IMR-90 (cell line): ENCODE data around the gene CARD19. TPM values are rescaled to one million over a fixed set of nuclear protein-coding genes. Genes with fewer than 3 reads are reported as not detected.

Source experiments
- ATAC-seq: fragments of 200-7000 bp; cut with Tn5 transposase; 2 replicates; pipeline ENCODE4 v1.9.1; 2020; ENCODE audit warnings: low read depth, mild to moderate bottlenecking, moderate library complexity
- BruUV-seq: library from RNA; stranded (reverse); fragments of 400-500 nt; replicated peaks from 2 replicates; lab custom pipeline; 2021; lab: Mats Ljungman, UMichigan
- CTCF ChIA-PET: fragments of 300-600 bp; formaldehyde crosslinking; extraction: SDS; loops from one replicate; lab custom pipeline; 2021; ENCODE audit warnings: antibody characterized with exemption; lab: Yijun Ruan, JAX
- POLR2A ChIA-PET: fragments of 300-600 bp; sonication (Branson Sonifier 250); formaldehyde crosslinking; loops from one replicate; lab custom pipeline; 2022; ENCODE audit warnings: antibody characterized with exemption; ENCODE audit not compliant: unreplicated experiment; lab: Charles Lee
- DNase-seq: peaks from one replicate; pipeline ENCODE4 v3.0.0; 2013
- H2AFZ ChIP-seq: replicated peaks from 2 replicates; pipeline ENCODE3; 2013; ENCODE audit warnings: low read length, mild to moderate bottlenecking; ENCODE audit not compliant: poor library complexity
- H2AK5ac ChIP-seq: 2 replicates; pipeline ENCODE4 v1.6.1; 2013; ENCODE audit warnings: low read depth, low read length, inconsistent platforms
- H2AK9ac ChIP-seq: replicated peaks from 2 replicates; pipeline ENCODE3; 2013; ENCODE audit warnings: mild to moderate bottlenecking, low read depth, low read length, moderate library complexity; ENCODE audit not compliant: poor library complexity
- H2BK120ac ChIP-seq: 2 replicates; pipeline ENCODE4 v1.6.1; 2013; ENCODE audit warnings: low read depth, low read length, inconsistent platforms
- H2BK15ac ChIP-seq: 3 replicates; pipeline ENCODE4 v1.6.1; 2013; ENCODE audit warnings: low read depth, low read length, inconsistent platforms
- H2BK20ac ChIP-seq: 2 replicates; pipeline ENCODE4 v1.6.1; 2013; ENCODE audit warnings: low read depth, mild to moderate bottlenecking, inconsistent platforms, low read length, moderate library complexity
- H2BK5ac ChIP-seq: 2 replicates; pipeline ENCODE4 v1.6.1; 2013; ENCODE audit warnings: mild to moderate bottlenecking, low read depth, low read length, inconsistent platforms; ENCODE audit not compliant: poor library complexity, severe bottlenecking
- H3K14ac ChIP-seq: replicated peaks from 2 replicates; pipeline ENCODE4 v1.6.1; 2013; ENCODE audit warnings: low read depth, low read length, inconsistent platforms
- H3K18ac ChIP-seq: 2 replicates; pipeline ENCODE4 v1.6.1; 2013; ENCODE audit warnings: low read depth, low read length, control low read depth
- H3K23ac ChIP-seq: 2 replicates; pipeline ENCODE4 v1.6.1; 2013; ENCODE audit warnings: low read depth, low read length, inconsistent platforms
- H3K27ac ChIP-seq: 2 replicates; pipeline ENCODE4 v1.5.1; 2013; ENCODE audit warnings: mild to moderate bottlenecking, control low read depth, low read length; ENCODE audit not compliant: insufficient read depth
- H3K27me3 ChIP-seq: 2 replicates; pipeline ENCODE4 v1.6.1; 2013; ENCODE audit warnings: low read length; ENCODE audit not compliant: control insufficient read depth, insufficient read depth
- H3K36me3 ChIP-seq: 2 replicates; pipeline ENCODE4 v1.6.1; 2013; ENCODE audit warnings: low read length, mixed read lengths; ENCODE audit not compliant: control insufficient read depth, insufficient read depth
- H3K4ac ChIP-seq: 2 replicates; pipeline ENCODE4 v1.6.1; 2013; ENCODE audit warnings: low read depth, low read length, inconsistent platforms
- H3K4me1 ChIP-seq: 2 replicates; pipeline ENCODE4 v1.6.1; 2013; ENCODE audit warnings: low read length, mixed read lengths; ENCODE audit not compliant: control insufficient read depth, insufficient read depth
- H3K4me2 ChIP-seq: 2 replicates; pipeline ENCODE4 v1.6.1; 2013; ENCODE audit warnings: low read depth, mild to moderate bottlenecking, control low read depth, low read length, moderate library complexity
- H3K4me3 ChIP-seq: 2 replicates; pipeline ENCODE4 v1.5.1; 2013; ENCODE audit warnings: low read depth, mild to moderate bottlenecking, control low read depth, low read length, moderate library complexity; ENCODE audit not compliant: insufficient read depth
- H3K56ac ChIP-seq: 2 replicates; pipeline ENCODE4 v1.6.1; 2013; ENCODE audit warnings: low read length, inconsistent platforms; ENCODE audit not compliant: insufficient read depth; ENCODE audit errors: extremely low read depth
- H3K79me1 ChIP-seq, 2 experiments: 2 replicates each; pipeline ENCODE4 v1.6.1; 2013; ENCODE audit warnings: low read length in 2 of 2, inconsistent platforms in 1 of 2, low read depth in 1 of 2
- H3K9ac ChIP-seq: 2 replicates; pipeline ENCODE4 v1.6.1; 2013; ENCODE audit warnings: low read depth, low read length, control low read depth
- H3K9me1 ChIP-seq: 2 replicates; pipeline ENCODE4 v1.6.1; 2013; ENCODE audit warnings: low read length, inconsistent platforms; ENCODE audit not compliant: insufficient read depth
- H3K9me3 ChIP-seq: 2 replicates; pipeline ENCODE4 v1.6.1; 2013; ENCODE audit warnings: low read length; ENCODE audit not compliant: control insufficient read depth, insufficient read depth
- H4K20me1 ChIP-seq: 2 replicates; pipeline ENCODE4 v1.6.1; 2013; ENCODE audit warnings: low read length, inconsistent platforms; ENCODE audit not compliant: insufficient read depth
- H4K5ac ChIP-seq: 2 replicates; pipeline ENCODE4 v1.6.1; 2013; ENCODE audit warnings: mild to moderate bottlenecking, low read depth, low read length, control low read depth
- H4K8ac ChIP-seq, 2 experiments: 2 replicates each; pipeline ENCODE4 v1.6.1; 2013; ENCODE audit warnings: low read depth in 2 of 2, low read length in 2 of 2, control low read depth in 1 of 2, inconsistent platforms in 1 of 2
- H4K91ac ChIP-seq: 2 replicates; pipeline ENCODE4 v1.6.1; 2013; ENCODE audit warnings: low read depth, low read length, inconsistent platforms; ENCODE audit not compliant: insufficient read depth
- BHLHE40 ChIP-seq: fragments of 150-350 bp; IDR thresholded peaks from 2 replicates; pipeline ENCODE4 v1.6.1; 2016; ENCODE audit warnings: mild to moderate bottlenecking, low read depth, low read length
- WGBS, 2 experiments: methylation state at CpG; one replicate each; pipeline versions ENCODE4 v1.1.5 to v1.1.7; 2013; ENCODE audit warnings: missing lambda C conversion rate in 2 of 2; ENCODE audit not compliant: insufficient read length in 1 of 2; ENCODE audit errors: extremely low coverage in 2 of 2; 5-methylcytosine and 5-hydroxymethylcytosine counted together
- dilution Hi-C: fragments of 300-500 bp; cut with HindIII; formaldehyde crosslinking; loops from one replicate; pipeline ENCODE4 v1.14.3; 2018; ENCODE audit warnings: low sequenced_read_pairs; ENCODE audit not compliant: unreplicated experiment
- in situ Hi-C: fragments of 300-500 bp; cut with MboI; formaldehyde crosslinking; loops from 3 replicates; pipeline ENCODE4 v1.14.3; 2019; ENCODE audit warnings: low sequenced_read_pairs, inconsistent platforms, mixed read lengths
- intact Hi-C: fragments of 100-400 bp; cut with micrococcal nuclease; formaldehyde crosslinking; loops from 2 replicates; pipeline ENCODE4 v1.10.0; 2022
- polyA plus RNA-seq, 3 experiments: library from polyadenylated mRNA; depleted of rRNA; stranded (reverse); fragments of >200 nt; gene quantifications; 2 replicates each; pipeline ENCODE4 v1.2.3, GENCODE V29; 2012; ENCODE audit warnings: low replicate concordance in 1 of 3
- total RNA-seq: library from RNA; depleted of rRNA; stranded (reverse); fragments of >200 nt; gene quantifications from 2 replicates; pipeline ENCODE4 v1.2.3, GENCODE V29; 2012

CARD19 gene
- total and polyA plus RNA-seq, 2 of the 4 experiments (the other 2 are of a cell fraction), result 17.4 to 111 TPM

GRCh38 chr9:93093877-93094657, 1.9 kb upstream of the CARD19 start:
- 81% methylated on average over 3 of the region's 7 CpGs; no CpG with 5 or more reads in 1 of the 2 experiments for WGBS, 2 experiments
- BruUV-seq, result no TSS peak
- no peak for ATAC-seq

More at GRCh38 chr9:93093877-93094657, 1.9 kb upstream of the CARD19 start:
- dilution Hi-C loops (no loop called here), in situ Hi-C loops (no loop called here), intact Hi-C loops (loop anchor here (10.0 kb wide), 1 partner anchor 361 kb away; the partner anchor contains the start of genes FAM120A and FAM120AOS)
- no peak overlapping the region for H3K4me2 ChIP-seq
- no peak overlapping the region for H2BK20ac ChIP-seq
- H2AK9ac ChIP-seq, result peak overlapping the region; percentile 94
- peak overlapping the region; percentile 25 for H2AFZ ChIP-seq
- H3K36me3 ChIP-seq, result no peaks in the 10 kb centered on the region
- no peak overlapping the region for H3K23ac ChIP-seq
- H3K79me1 ChIP-seq, result peaks cover 17 to 21% of the 10 kb centered on the region in 2 experiments; a peak in 3 of 4 replicates
- no peak overlapping the region for H4K5ac ChIP-seq
- H4K20me1 ChIP-seq, result peaks cover 9% of the 10 kb centered on the region
- H3K56ac ChIP-seq, result no peak overlapping the region
- H3K18ac ChIP-seq, result no peak overlapping the region
- H3K14ac ChIP-seq, result no peak overlapping the region
- no peak overlapping the region for H2BK5ac ChIP-seq
- H2BK120ac ChIP-seq, result no peak overlapping the region
- no peak overlapping the region for H4K8ac ChIP-seq
- no peaks in the 10 kb centered on the region for H3K27me3 ChIP-seq
- H3K4ac ChIP-seq, result no peak overlapping the region
- H3K9me1 ChIP-seq, result peaks cover 11% of the 10 kb centered on the region
- no peak for DNase-seq
- H3K9me3 ChIP-seq, result peaks cover 17% of the 10 kb centered on the region
- H3K4me3 ChIP-seq, result no peak overlapping the region
- peak overlapping the region; percentile 97; the same call in 1 of the 2 replicates for H2AK5ac ChIP-seq
- POLR2A ChIA-PET, result no interaction called here
- H2BK15ac ChIP-seq, result no peak overlapping the region
- no peak overlapping the region for H3K9ac ChIP-seq
- TF ChIP-seq BHLHE40, result no peak
- H3K4me1 ChIP-seq, result peaks cover 24% of the 10 kb centered on the region
- no peak overlapping the region for H3K27ac ChIP-seq
- no peak overlapping the region for H4K91ac ChIP-seq
- CTCF ChIA-PET, result no interaction called here
